Common myeloid progenitor, CD34-positive (primary cell): ENCODE measurements around the gene BMF.
A peak's percentile ranks its signal among the peaks of the same experiment; 100 is the strongest.
"Not testable (repeated sequence)": the region's sequence is repeated elsewhere in the genome, so short reads cannot be mapped to it uniquely, and the experiment has no call there.

ENCODE experiments used
- CTCF ChIA-PET: fragments of 350-600 bp; sonication (Branson Sonifier 250); formaldehyde crosslinking; loops from one replicate; lab custom pipeline; 2021; ENCODE audit warnings: antibody characterized with exemption; lab: Charles Lee
- POLR2A ChIA-PET: fragments of 350-600 bp; sonication (Branson Sonifier 250); formaldehyde crosslinking; loops from one replicate; lab custom pipeline; 2021; ENCODE audit warnings: antibody characterized with exemption; lab: Charles Lee
- DNase-seq, 3 donors: peaks; one replicate each; pipeline versions ENCODE4 v3.0.0 to v3.0.0-alpha.2; 2013
- H3K27ac ChIP-seq, 2 experiments: 1 replicate in 1 of 2; 2 replicates in 1 of 2; pipeline ENCODE4 v1.7.0; 2013; ENCODE audit warnings: inconsistent platforms in 2 of 2, low read length in 2 of 2, mild to moderate bottlenecking in 2 of 2, low read depth in 1 of 2, moderate library complexity in 1 of 2; ENCODE audit not compliant: severe bottlenecking in 2 of 2, insufficient read depth in 1 of 2, poor library complexity in 1 of 2
- H3K27me3 ChIP-seq, 5 experiments: replicated peaks in 2 of 5; 1 replicate in 3 of 5; 2 replicates in 2 of 5; pipeline versions ENCODE4 v1.6.1 to v1.7.0; 2013; ENCODE audit warnings: low read length in 4 of 5, mild to moderate bottlenecking in 2 of 5, moderate library complexity in 2 of 5, inconsistent platforms in 1 of 5; ENCODE audit not compliant: insufficient read depth in 5 of 5, control insufficient read depth in 4 of 5
- H3K36me3 ChIP-seq, 4 experiments: 1 replicate in 2 of 4; 2 replicates in 2 of 4; pipeline versions ENCODE4 v1.6.1 to v1.7.0; 2013; ENCODE audit warnings: low read length in 3 of 4, control low read depth in 1 of 4, mild to moderate bottlenecking in 1 of 4; ENCODE audit not compliant: control insufficient read depth in 4 of 4, insufficient read depth in 4 of 4
- H3K4me1 ChIP-seq, 4 experiments: 1 replicate in 3 of 4; 2 replicates in 1 of 4; pipeline versions ENCODE4 v1.6.1 to v1.7.1; 2013; ENCODE audit warnings: low read length in 3 of 4, mild to moderate bottlenecking in 3 of 4, control low read depth in 1 of 4, inconsistent platforms in 1 of 4, moderate library complexity in 1 of 4; ENCODE audit not compliant: control insufficient read depth in 4 of 4, insufficient read depth in 4 of 4; ENCODE audit errors: control extremely low read depth in 1 of 4
- H3K4me3 ChIP-seq, 7 experiments: 1 replicate in 4 of 7; 2 replicates in 3 of 7; pipeline versions ENCODE4 v1.5.1 to v1.7.0; 2013; ENCODE audit warnings: mild to moderate bottlenecking in 7 of 7, low read length in 6 of 7, moderate library complexity in 6 of 7, inconsistent platforms in 2 of 7, low read depth in 2 of 7, control low read depth in 1 of 7; ENCODE audit not compliant: insufficient read depth in 4 of 7, control insufficient read depth in 1 of 7; ENCODE audit errors: extremely low read depth in 1 of 7
- H3K9me3 ChIP-seq, 5 experiments: 1 replicate in 4 of 5; 2 replicates in 1 of 5; pipeline versions ENCODE4 v1.6.1 to v1.7.1; 2013; ENCODE audit warnings: low read length in 4 of 5, mild to moderate bottlenecking in 2 of 5, inconsistent platforms in 1 of 5, low read depth in 1 of 5, moderate library complexity in 1 of 5; ENCODE audit not compliant: control insufficient read depth in 4 of 5, insufficient read depth in 2 of 5; ENCODE audit errors: control extremely low read depth in 1 of 5
- WGBS: methylation state at CpG from one replicate; pipeline ENCODE4 v1.1.5; 2013; ENCODE audit not compliant: insufficient coverage; 5-methylcytosine and 5-hydroxymethylcytosine counted together

The BMF gene

DNA sequence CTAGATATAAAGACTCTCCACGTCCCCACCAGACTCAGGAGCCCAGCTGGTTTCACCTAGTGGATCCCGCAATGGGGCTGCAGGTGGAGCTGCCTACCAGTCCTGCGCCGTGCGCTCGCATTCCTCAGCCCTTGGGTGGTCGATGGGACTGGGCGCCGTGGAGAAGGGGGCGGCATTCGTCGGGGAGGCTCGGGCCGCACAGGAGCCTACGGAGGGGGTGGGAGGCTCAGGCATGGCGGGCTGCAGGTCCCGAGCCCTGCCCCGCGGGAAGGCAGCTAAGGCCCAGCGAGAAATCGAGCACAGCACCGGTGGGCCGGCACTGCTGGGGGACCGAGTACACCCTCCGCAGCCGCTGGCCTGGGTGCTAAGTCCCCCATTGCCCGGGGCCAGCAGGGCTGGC is 34.0 kb downstream of the BMF start:
- not testable (repeated sequence) for H3K27me3 ChIP-seq, H3K9me3 ChIP-seq, H3K4me3 ChIP-seq, H3K36me3 ChIP-seq, DNase-seq, H3K27ac ChIP-seq
- POLR2A ChIA-PET: interaction anchor here (1.1 kb wide), 1 partner anchor 12 kb away, joined by 4 read pairs; no protein-coding TSS in a partner anchor
- WGBS: over 99% methylated on average over 14 of the region's 27 CpGs
- CTCF ChIA-PET: interaction anchor here (1.0 to 2.5 kb wide), 4 partner anchors 17 to 125 kb away, joined by 3 to 19 read pairs (median 4); no protein-coding TSS in a partner anchor
- peaks cover 0 to 21% (median 17%) of the 10 kb centered on the region in 4 experiments for H3K4me1 ChIP-seq

DNA sequence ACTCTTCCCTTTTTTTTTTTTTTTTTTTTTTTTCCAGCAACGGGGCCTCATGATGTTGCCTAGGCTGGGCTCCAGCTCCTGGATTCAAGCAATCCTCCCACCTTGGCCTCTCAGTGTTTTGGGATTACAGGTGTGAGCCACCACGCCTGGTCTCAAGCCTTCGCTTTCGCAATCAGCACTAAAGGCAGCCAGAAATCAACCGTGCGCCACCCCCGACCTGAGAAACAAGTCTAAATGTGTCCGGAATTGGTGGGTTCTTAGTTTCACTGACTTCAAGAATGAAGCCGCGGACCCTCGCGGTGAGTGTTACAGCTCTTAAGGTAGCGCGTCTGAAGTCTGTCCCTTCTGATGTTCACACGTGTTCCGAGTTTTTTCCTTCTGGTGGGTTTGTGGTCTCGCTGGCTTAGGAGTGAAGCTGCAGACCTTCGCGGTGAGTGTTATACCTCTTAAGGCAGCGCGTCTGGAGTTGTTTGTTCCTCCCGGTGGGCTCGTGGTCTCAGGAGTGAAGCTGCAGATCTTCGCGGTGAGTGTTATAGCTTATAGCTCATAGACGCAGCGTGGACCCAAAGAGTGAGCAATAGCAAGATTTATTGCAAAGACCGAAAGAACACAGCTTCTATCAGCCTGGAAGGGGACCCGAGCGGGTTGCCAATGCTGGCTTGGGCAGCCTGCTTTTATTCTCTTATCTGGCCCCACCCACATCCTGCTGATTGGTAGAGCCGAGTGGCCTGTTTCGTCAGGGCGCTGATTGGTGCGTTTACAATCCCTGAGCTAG is 34.8 kb downstream of the BMF start:
- not testable (repeated sequence) for H3K36me3 ChIP-seq, H3K27me3 ChIP-seq, H3K4me3 ChIP-seq, H3K27ac ChIP-seq, H3K9me3 ChIP-seq
- WGBS: 62% methylated on average over 11 of the region's 34 CpGs
- peaks cover 0 to 28% (median 23%) of the 10 kb centered on the region in 4 experiments for H3K4me1 ChIP-seq
- POLR2A ChIA-PET: interaction anchor here (0.9 to 1.1 kb wide), 2 partner anchors 11 to 19 kb away, joined by 3 to 4 read pairs; no protein-coding TSS in a partner anchor
- CTCF ChIA-PET: interaction anchor here (1.0 to 2.5 kb wide), 6 partner anchors 8 to 126 kb away, joined by 3 to 19 read pairs (median 4); no protein-coding TSS in a partner anchor
- DNase-seq: peak in 2 of 3 donors; percentile 67 to 73

DNA sequence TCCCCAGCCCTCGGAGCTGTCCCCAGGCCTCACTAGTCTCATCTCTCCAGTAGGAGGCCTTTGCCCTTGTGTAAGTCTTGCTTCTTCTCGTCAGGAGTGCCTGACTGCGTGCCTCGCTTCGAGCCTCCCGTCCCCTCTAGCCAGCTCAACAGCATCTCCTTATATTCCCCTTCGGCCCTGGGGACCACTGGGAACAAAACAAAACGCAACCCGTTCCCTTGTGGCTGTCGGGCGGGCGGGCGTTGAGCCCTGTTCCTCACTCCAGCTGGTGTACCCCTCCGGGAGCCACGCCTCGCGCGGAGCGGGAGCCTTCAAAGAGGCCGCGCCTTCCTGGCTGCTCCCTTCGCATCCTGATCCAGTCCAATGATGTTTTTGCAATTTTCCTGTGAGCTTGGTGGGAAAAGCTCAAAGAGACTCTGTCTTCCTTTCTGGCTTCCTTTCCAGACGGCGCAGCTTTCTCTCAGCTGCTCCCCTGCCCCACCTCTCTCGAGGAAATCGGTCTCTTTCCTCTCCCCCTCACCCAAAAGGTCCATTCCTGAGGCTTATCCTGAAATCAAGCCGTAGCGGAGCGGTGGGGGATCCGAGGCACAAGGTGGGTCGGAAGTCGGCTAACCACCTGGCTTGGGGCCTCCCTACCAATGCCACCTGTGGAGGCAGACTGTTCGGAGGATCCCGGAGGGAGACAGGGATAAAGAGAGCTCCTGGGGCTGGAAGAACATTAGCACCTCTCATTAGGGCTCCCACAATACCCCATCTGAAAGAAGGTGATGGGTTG is 36.3 kb downstream of the BMF start:
- CTCF ChIA-PET: interaction anchor here (1.0 to 2.5 kb wide), 7 partner anchors 10 to 325 kb away, joined by 3 to 19 read pairs (median 4); no protein-coding TSS in a partner anchor
- no peaks in the 10 kb centered on the region for H3K27me3 ChIP-seq
- WGBS: 81% methylated on average over 34 of the region's 34 CpGs
- H3K9me3 ChIP-seq: no peaks in the 10 kb centered on the region
- H3K36me3 ChIP-seq: no peaks in the 10 kb centered on the region
- H3K27ac ChIP-seq: no peak overlapping the region
- DNase-seq: no peak
- peak overlapping the region in 1 of 7 experiments; percentile 1 for H3K4me3 ChIP-seq
- H3K4me1 ChIP-seq: peaks cover 0 to 30% (median 23%) of the 10 kb centered on the region in 4 experiments
- POLR2A ChIA-PET: interaction anchor here (0.6 kb wide), 1 partner anchor 36 kb away, joined by 3 read pairs; no protein-coding TSS in a partner anchor

DNA sequence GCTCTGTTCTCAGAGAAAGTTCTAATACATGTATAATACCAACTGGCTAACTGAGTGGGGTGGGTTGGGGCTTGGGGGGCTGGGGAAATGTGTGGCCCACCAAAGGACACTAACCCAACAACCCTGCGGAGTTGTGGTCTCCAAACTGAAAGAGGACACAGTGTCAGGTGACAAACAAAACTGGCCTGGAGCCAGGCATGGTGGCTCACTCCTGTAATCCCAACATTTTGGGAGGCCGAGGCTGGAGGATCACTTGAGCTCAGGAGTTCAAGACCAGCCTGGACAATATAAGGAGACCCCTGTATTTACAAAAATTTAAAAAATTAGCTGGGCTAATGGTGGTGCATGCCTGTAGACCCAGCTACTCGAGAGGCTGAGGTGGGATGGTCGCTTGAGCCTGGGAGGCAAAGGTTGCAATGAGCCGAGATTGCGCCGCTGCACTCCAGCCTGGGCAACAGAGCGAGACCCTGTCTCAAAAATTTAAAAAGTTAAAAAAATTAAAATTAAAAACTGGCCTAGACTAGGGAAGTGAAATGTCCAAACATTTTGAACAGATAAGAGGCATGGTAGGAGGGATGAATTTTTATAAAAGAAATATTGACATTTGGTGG is 38.0 kb downstream of the BMF start:
- H3K36me3 ChIP-seq: no peaks in the 10 kb centered on the region
- no peak overlapping the region for H3K4me3 ChIP-seq
- H3K27me3 ChIP-seq: no peaks in the 10 kb centered on the region
- WGBS: 100% methylated on average over 3 of the region's 8 CpGs
- no peak for DNase-seq
- ChIA-PET POLR2A (no interaction called here), CTCF (interaction anchor here (1.0 to 2.5 kb wide), 3 partner anchors 8 to 28 kb away, joined by 3 to 8 read pairs (median 3); no protein-coding TSS in a partner anchor)
- no peak overlapping the region for H3K27ac ChIP-seq
- H3K4me1 ChIP-seq: peaks cover 0 to 28% (median 20%) of the 10 kb centered on the region in 4 experiments
- H3K9me3 ChIP-seq: no peaks in the 10 kb centered on the region

DNA sequence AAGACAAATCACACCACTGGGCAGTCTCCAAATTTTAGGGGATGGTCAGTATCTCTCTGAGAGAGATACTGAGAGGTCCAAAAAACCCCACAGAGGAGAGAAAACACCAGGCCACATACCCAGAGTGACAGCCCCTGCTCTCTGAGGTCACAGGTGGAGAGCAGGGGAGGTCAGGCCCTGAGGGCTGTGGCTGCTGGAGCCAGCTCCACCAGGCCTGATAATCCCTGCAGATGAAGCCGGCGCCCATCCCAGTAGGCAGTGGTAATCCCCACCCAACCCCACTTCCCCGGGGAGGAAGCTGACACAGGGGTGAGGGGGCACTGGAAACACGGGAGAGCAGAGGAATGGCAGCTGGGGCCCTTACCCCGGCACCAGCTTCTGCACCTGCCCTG is 38.5 kb downstream of the BMF start:
- WGBS: 96% methylated on average over 5 of the region's 5 CpGs
- Histone ChIP-seq H3K27me3 (no peaks in the 10 kb centered on the region), H3K36me3 (peaks cover 0 to 2% (median 0%) of the 10 kb centered on the region in 4 experiments), H3K4me3 (no peak overlapping the region), H3K9me3 (no peaks in the 10 kb centered on the region), H3K4me1 (peaks cover 0 to 23% (median 16%) of the 10 kb centered on the region in 4 experiments), H3K27ac (no peak overlapping the region)
- no peak for DNase-seq
- CTCF ChIA-PET: interaction anchor here (1.0 to 2.5 kb wide), 3 partner anchors 9 to 28 kb away, joined by 3 to 8 read pairs (median 3); no protein-coding TSS in a partner anchor
- POLR2A ChIA-PET: interaction anchor here (0.6 kb wide), 1 partner anchor 94 kb away, joined by 3 read pairs; no protein-coding TSS in a partner anchor
